ENCODE measurements around the gene DHX38. TPM values are rescaled to one million over a fixed set of nuclear protein-coding genes. Genes with fewer than 3 reads are reported as not detected.

Gene DHX38
- total RNA-seq, 1 experiment from 2014 or later: 71.0 TPM

- no TSS peak for BruUV-seq (replicated peaks)
- no peaks in the 10 kb centered on the region for H3K36me3 ChIP-seq (ENCODE audit: control insufficient read depth in 1 of 2, insufficient read depth in 2 of 2, low read length in 2 of 2)
- H3K4me3 ChIP-seq (replicated peaks in 1 of 2; ENCODE audit: low read depth in 1 of 2, low read length in 2 of 2): no peak overlapping the region
These were observed 29.3 kb downstream of the DHX38 start for GRCh38 chr16:72122916-72123315.

DNA sequence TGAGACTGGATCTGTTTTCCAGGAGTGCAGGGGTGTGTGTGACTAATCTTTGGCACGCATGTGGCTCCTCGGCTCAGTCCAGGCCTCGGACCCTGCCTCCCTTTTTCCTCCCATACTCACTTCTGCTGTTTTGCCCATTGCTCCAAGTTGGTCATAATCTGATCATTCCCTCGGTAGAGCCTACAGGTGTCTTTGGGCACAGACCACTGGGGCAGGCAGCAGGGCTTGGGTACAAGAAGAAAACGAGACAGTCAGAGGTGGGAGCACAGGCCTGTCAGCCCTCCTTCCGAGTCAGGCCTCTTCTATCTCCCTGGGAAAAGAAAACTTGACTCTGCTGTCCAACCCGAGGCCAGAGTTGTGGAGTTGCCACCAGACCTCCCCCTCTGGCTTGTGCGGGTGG, 29.8 kb downstream of the DHX38 start:
- H2AFZ ChIP-seq (ENCODE audit: low read depth, low read length, poor library complexity, severe bottlenecking): no peak overlapping the region
- H3K27me3 ChIP-seq (ENCODE audit: insufficient read depth, low read length): no peaks in the 10 kb centered on the region
- POLR2A ChIA-PET: no interaction called here
- H3K27ac ChIP-seq (ENCODE audit: low read depth, low read length): no peak overlapping the region
- DNase-seq (ENCODE audit: low read depth, low spot score): no peak
- no peaks in the 10 kb centered on the region for H3K79me2 ChIP-seq (ENCODE audit: insufficient read depth, low read length)
- H3K4me2 ChIP-seq (ENCODE audit: low read length): no peak overlapping the region
- no peak overlapping the region for H3K9ac ChIP-seq (ENCODE audit: low read length)
- H3K36me3 ChIP-seq (ENCODE audit: control insufficient read depth in 1 of 2, insufficient read depth in 2 of 2, low read length in 2 of 2): no peaks in the 10 kb centered on the region
- no peaks in the 10 kb centered on the region for H3K9me3 ChIP-seq (ENCODE audit: control insufficient read depth in 1 of 2, insufficient read depth in 1 of 2, low read depth in 1 of 2, low read length in 2 of 2)
- intact Hi-C loops (cut with micrococcal nuclease): loop anchor here (2.0 kb wide), 1 partner anchor 349 kb away; no protein-coding TSS in a partner anchor
- ATAC-seq: no peak
- RAD21 ChIA-PET (ENCODE audit: low non-redundant PET in 1 of 2, low total read pairs in 2 of 2, uncharacterized antibody in 2 of 2, unreplicated experiment in 2 of 2): no interaction called here
- CTCF ChIA-PET: interaction anchor here (2.1 to 2.2 kb wide), 2 partner anchors 344 to 1755 kb away, joined by 13 to 15 read pairs; no protein-coding TSS in a partner anchor
- BruUV-seq (replicated peaks): no TSS peak
- no peak for TF ChIP-seq ZFX (IDR thresholded peaks at IDR 0.05)
- H3K9me2 ChIP-seq (ENCODE audit: insufficient read depth): no peaks in the 10 kb centered on the region
- no peaks in the 10 kb centered on the region for H3K4me1 ChIP-seq (ENCODE audit: control insufficient read depth in 1 of 2, insufficient read depth in 2 of 2, low read length in 2 of 2)
- no peaks in the 10 kb centered on the region for H4K20me1 ChIP-seq (ENCODE audit: insufficient read depth)
- H3K4me3 ChIP-seq (replicated peaks in 1 of 2; ENCODE audit: low read depth in 1 of 2, low read length in 2 of 2): no peak overlapping the region

More at GRCh38 chr16:72122916-72123315, 29.3 kb downstream of the DHX38 start:
- Histone ChIP-seq H4K20me1 (ENCODE audit: insufficient read depth) (no peaks in the 10 kb centered on the region), H3K4me2 (ENCODE audit: low read length) (no peak overlapping the region), H3K9me2 (ENCODE audit: insufficient read depth) (no peaks in the 10 kb centered on the region), H3K9ac (ENCODE audit: low read length) (no peak overlapping the region), H3K27ac (ENCODE audit: low read depth, low read length) (no peak overlapping the region), H3K27me3 (ENCODE audit: insufficient read depth, low read length) (no peaks in the 10 kb centered on the region), H3K79me2 (ENCODE audit: insufficient read depth, low read length) (no peaks in the 10 kb centered on the region), H2AFZ (ENCODE audit: low read depth, low read length, poor library complexity, severe bottlenecking) (no peak overlapping the region), H3K4me1 (ENCODE audit: control insufficient read depth in 1 of 2, insufficient read depth in 2 of 2, low read length in 2 of 2) (no peaks in the 10 kb centered on the region), H3K9me3 (ENCODE audit: control insufficient read depth in 1 of 2, insufficient read depth in 1 of 2, low read depth in 1 of 2, low read length in 2 of 2) (no peaks in the 10 kb centered on the region)
- intact Hi-C loops (cut with micrococcal nuclease): loop anchor here (2.0 kb wide), 1 partner anchor 350 kb away; no protein-coding TSS in a partner anchor
- CTCF ChIA-PET: no interaction called here
- no peak for TF ChIP-seq JUND (IDR thresholded peaks at IDR 0.05)
- TF ChIP-seq TCF7L2 (IDR thresholded peaks at IDR 0.05; ENCODE audit: borderline replicate concordance, extremely low read depth, insufficient read depth, insufficient read length): no peak
- RAD21 ChIA-PET (ENCODE audit: low non-redundant PET in 1 of 2, low total read pairs in 2 of 2, uncharacterized antibody in 2 of 2, unreplicated experiment in 2 of 2): no interaction called here
- POLR2A ChIA-PET: no interaction called here
- no peak for ATAC-seq
- DNase-seq (ENCODE audit: low read depth, low spot score): no peak

Measured in HCT116 (cell line).